HuH-7 (cell line): ENCODE data around the gene FOXO4.

Experiments
- DNase-seq: peaks from one replicate; pipeline ENCODE4 v3.0.0; 2011; ENCODE audit warnings: low spot score

Gene FOXO4

GRCh38 chrX:71099736-71100135 is 4.1 kb downstream of the FOXO4 start:
- DNase-seq: no peak

- DNase-seq: no peak
These were observed 5.2 kb downstream of the FOXO4 start for GRCh38 chrX:71100581-71101505.

GRCh38 chrX:71102292-71102691 is 6.6 kb downstream of the FOXO4 start:
- DNase-seq: no peak

GRCh38 chrX:71103110-71103983 is 7.7 kb downstream of the FOXO4 start:
- DNase-seq: no peak

- DNase-seq: no peak
These were observed 10.0 kb downstream of the FOXO4 start for GRCh38 chrX:71105628-71106027.

GRCh38 chrX:71106427-71106826 is 10.8 kb downstream of the FOXO4 start, which contains the start of gene CXorf65:
Gene CXorf65, minus strand, starts transcription at chrX:71106740. Its CDS starts 184 bp downstream, at chrX:71106556.
- DNase-seq: no peak

GRCh38 chrX:71107245-71107644 is 11.6 kb downstream of the FOXO4 start:
- DNase-seq: no peak

- no peak for DNase-seq
These were observed 12.2 kb downstream of the FOXO4 start for GRCh38 chrX:71107762-71108360.

GRCh38 chrX:71109051-71109450 is 13.4 kb downstream of the FOXO4 start:
- DNase-seq: no peak

GRCh38 chrX:71111141-71111843 is 15.6 kb downstream of the FOXO4 start, which contains the start of gene IL2RG:
Gene IL2RG, minus strand, starts transcription at chrX:71111577. Its CDS starts 38 bp downstream, at chrX:71111539.
- no peak for DNase-seq

- no peak for DNase-seq
These were observed 16.3 kb downstream of the FOXO4 start for GRCh38 chrX:71111921-71112431.

- DNase-seq: no peak
These were observed 21.7 kb downstream of the FOXO4 start for GRCh38 chrX:71117358-71117757.

- DNase-seq: peak; percentile 74
These were observed 22.7 kb downstream of the FOXO4 start, which contains the start of gene MED12 for GRCh38 chrX:71118032-71118984. Gene MED12, plus strand, starts transcription at chrX:71118596. Its CDS starts 159 bp downstream, at chrX:71118755.

- no peak for DNase-seq
These were observed 23.4 kb downstream of the FOXO4 start for GRCh38 chrX:71118985-71119535.

GRCh38 chrX:71128166-71128833 is 32.6 kb downstream of the FOXO4 start:
- DNase-seq: no peak

- peak; percentile 81 for DNase-seq
These were observed 33.5 kb downstream of the FOXO4 start for GRCh38 chrX:71128915-71129765.

- no peak for DNase-seq
These were observed 35.9 kb downstream of the FOXO4 start for GRCh38 chrX:71131510-71131909.

GRCh38 chrX:71140440-71140839 is 44.8 kb downstream of the FOXO4 start:
- no peak for DNase-seq
